ENCODE data around the gene FIGN.

The FIGN gene

DNA sequence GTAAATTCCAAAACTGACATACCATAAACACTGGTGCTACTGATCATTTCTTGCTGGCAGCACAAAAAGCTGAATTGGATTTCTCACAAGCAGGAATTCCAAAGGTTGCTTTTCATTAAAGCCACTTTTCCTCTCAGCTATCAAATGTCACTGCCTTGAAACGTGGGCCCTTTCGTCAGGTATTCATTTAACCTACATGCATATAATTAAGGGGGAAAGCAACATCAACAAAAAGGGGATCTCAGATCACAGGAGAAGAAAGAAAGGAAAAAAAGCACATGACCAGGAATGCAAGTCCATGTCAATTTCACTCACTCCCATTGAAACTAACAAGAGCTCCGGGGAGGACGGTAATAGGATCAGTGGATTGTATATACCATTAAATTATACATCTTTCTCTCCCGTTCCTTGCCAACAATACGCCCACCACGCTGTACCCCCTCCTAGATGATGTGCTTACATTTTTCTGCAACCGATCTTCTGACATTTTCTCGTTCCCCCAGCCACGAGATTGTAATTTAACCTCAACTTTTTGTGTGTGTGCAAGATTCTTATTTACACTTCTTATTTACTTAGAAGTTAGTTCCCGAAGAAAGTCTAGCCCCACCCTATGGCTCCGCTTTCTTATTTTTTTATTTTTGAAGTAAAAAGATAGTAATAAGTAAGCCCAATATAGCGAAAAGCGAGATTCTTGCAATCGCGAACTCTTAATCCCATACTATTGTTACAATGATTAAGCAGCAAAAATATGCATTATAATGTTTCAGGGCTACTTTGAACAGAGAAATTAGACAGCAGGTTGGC is 725 bp downstream of the FIGN start:
- no peak for DNase-seq

DNA sequence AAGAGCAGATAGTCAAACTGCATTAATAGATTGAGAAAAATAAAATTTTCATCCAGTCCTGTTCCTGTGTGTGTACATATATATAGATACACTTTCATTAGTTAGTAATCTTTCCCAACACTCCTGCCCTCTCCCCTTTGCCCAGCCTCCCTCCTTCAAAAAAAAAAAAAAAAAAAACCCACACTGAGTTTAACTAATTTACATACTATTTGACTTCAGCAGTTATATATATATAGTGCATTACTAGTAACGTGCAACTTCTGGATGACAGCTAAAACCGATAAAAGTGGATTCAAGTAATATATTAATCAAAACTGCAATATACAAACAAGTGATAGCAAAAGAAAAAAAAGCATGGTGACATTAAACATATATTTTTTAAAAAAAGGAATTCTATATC is 1.4 kb downstream of the FIGN start:
- DNase-seq = no peak

DNA sequence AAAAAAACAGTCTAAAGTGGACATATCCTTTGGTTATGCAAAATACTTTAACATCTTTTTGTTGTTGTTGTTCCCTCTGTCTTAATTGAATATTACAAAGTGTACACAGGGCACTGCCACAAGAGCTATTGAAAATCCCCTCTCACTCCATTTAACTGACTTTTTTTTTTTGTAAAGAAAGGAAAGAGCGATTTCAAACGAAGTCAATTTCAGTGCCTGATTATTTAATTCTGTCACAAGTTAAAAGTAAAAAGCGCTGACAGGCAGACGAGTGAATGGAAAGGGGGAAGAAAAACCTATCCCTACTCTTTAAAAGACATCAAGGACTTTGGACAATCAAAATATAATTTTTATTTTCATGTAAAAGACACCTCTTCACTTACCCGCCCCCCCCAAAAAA is 1.9 kb downstream of the FIGN start:
- DNase-seq = no peak

DNA sequence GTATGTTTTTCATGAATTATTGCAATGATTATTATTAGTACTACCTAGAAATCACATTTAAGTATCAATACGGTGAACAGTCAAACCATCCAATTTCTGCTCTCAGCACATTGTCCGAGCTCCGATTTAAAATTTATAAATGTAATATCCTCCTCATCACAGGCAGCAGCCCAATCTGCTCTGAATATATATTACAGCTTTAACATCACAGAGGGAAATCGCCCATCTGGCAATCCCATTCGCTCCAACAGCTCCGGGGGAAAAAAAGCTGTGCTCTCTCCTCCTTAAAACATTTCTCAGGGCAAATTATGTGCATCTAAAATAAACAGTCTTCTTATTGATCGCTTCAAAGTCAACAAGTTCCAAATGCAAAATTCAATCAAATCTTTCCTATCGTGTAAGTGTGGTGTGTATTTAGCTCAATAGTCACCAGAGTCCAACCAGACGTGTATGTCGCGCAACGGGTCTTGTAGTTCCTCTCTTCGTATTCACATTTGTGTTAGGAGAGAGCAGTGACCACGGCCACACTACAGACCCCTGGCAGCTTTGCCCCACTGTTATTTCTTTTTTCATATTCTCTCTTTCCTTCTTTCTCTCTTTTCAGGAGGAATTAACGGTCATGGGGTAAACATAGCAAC is 2.4 kb downstream of the FIGN start:
- DNase-seq = no peak

DNA sequence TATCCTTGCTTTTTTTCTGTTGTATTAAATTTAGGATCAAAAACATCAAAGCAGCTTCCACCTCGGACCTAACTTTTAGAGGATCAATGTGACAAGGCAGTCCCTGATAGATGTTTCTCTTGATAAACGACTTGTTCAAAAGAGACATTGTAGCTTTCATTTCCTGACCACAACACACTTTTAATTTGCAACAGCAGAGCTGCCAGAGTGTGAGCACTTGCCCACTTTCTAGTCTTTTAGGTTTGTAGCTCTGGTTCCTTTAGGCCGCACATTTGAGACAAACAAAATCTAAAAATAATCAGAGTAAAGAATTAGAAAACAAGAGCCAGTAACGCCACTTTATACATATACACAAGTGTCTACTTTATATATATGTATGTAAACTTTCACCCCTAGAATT is 3.1 kb downstream of the FIGN start:
- no peak for DNase-seq

DNA sequence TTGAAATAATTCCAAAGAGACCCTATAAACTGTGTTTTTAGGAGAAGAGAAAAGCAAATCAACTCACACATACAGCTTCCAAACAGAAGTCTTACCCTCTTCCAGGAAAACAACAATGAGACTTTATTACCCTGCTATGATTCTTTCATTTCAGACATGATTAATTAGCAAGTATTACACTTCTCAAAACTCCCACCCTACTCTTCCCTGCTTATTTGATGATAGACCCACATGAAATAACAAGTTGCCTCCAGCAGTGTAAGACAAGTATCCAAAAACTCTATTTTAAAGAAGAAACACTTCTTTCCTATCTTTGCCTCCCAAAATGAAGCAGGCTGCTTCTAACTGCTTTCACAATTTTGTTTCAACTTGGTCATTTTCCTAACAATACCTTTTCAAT is 4.1 kb downstream of the FIGN start:
- no peak for DNase-seq

DNA sequence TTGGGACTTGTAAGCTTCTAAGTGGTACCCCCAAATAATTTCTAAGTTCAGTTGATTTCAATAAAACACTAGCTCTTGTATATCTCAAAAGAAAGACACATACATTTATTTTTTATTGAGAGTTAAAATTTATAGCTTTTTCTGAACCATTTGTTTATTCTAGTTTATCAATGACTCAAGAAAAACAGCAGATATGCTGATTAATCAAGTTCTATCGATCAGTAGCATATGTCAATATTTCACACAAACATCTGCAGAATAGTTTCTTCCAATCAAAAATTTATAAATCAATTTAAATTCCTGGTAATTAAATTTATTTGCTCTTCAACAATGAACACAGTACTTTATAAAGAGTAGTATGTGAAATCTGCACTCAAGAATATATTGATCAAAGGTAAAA is 5.3 kb downstream of the FIGN start:
- DNase-seq = no peak

DNA sequence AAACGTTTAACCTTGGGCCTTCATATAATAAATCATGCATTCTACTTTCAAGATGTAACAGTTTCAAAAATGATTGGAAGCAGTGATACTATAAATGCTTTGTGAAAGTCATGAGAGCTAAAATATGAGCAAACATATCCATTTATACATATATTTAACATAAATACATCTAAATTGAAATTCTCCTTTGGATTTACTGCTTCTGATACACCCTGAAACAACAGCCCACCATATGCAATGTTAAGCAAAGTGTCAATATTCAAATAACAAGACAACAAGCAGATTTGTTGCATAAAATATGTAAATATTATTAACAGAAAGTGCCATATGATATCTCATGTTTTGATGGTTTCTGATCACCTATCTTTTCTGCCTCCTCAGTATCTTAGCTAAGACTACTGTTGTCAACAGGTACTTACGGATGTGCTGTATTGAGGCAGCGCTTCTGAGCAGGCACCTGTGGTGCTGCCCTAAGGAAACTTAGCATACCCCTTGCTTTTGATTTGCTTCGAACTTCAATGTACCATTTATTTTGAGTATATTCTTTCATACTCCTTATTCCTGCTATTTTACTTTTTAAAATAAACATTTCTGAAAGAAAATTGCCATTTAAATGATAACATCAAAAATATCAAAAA is 6.1 kb downstream of the FIGN start:
- DNase-seq = no peak

DNA sequence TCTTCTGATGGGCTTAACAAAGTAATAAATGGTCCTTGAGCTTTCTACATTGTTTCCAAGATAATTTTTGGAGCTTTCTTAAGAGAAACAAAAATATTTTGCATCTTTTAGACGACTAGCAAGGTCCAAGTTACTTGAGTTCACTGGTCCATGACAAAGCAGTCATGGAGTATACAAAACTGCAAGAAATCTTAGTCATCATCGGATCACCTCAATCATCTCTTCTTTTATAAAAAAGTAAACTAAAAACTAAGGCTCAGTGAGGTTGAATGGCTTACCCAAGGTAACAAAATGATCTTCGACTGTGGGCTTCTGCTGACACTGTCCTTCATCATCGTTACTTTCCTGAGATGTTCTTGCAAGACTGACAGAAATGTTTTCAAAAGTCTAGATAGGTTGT is 11.9 kb downstream of the FIGN start:
- no peak for DNase-seq

DNA sequence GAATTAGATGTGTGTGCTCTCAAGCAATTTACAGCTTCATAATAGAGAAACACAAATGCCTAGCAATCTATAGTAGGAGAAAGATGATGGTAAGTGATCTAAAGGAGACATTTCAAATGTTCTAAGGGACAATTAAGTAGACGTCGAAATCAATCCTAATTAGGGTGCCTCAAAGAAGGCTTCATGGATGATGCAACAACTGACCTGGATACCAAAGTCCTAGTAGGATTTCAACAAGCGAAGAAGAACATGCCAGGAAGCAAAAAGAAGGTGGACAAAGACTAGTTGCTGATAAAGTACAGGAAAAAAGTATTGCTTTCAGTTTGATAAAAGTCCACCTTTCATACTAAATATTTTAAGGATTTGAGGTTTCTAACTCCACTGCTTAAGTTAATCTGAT is 12.5 kb downstream of the FIGN start:
- no peak for DNase-seq

DNA sequence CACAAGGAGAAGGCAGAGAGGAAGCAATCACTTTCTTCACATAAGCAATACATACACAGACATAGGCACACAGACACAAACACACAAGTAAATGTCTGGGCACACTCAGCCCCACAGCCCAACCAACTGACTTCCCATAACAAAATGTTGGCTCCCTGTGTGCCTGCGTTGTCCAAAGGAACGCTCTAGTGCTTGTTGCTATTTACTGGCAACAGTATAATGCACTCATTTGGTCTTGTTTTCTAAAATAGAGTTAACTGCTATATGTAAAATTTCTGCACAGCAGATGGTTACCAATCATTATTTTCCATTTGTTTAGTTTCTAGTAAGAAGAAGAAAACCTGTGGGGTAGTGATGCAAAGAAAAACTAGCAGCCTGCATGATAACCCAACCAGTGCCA is 16.5 kb downstream of the FIGN start:
- DNase-seq = no peak

DNA sequence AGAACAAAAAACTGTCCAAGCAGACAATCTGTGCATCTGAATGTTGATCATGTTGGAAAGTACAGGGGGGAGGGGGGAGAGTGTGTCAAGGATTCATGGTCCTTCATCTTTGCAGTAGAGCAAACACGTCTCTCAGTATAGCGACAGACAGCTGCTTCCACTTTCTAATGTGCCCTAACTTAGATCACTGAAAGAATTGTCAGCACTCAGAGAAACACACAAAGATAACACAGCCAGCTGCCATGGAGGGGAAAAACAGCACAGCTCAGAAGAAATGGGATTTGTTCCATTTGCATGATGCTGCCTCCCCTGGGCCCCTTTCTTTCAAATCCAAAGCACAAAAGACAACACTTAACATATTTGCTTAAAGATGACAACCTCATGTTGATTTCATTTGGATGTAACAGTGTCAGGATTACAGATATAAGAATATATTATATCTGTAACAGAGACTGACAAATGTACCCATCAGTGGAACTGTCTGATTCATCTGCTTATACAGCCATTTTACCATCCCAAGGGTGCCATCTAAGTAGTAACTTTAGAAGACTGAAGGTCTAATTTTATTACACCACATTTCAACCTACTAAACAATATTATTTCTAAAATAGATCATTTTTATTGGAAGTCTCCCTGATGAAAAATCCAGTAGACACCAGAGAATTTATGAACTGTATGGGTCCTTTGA is 17.7 kb downstream of the FIGN start:
- no peak for DNase-seq

DNA sequence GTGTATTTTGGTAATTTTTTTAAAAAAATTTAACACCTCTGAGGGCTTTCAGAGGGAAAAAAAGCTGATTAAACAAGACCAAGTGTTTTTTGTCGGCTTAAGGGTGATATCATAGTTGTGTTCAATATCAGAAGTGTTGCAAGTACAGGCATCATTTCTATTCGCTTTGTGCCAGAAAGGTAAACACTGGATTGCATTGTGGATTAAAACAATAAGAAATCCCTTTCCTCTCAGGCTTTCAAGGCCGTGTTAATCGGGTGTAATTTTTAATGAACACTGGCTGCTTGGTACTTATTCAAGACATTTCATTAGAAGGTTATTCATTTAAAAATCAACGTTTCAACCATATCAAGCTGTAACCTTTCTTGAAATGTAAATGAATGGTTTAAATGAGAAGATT is 18.3 kb downstream of the FIGN start:
- no peak for DNase-seq

DNA sequence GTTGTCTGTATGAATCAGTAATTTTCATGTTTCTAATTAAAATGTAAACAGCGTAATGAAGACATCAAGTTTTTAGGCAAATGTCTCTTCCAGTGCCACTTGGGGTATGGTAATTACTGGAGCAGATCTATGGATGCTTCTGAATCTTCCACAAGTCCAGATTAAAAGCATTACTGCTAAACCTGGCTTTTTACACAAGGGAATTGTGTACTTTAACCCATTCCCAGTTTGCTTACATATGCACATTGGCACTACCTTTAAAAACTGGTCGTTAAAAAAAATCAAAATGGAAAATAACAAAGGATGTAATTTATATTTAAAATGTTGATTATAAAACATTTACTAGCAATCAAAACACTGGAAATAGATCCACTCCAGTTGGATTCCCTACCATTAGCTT is 19.7 kb downstream of the FIGN start:
- DNase-seq = no peak

DNA sequence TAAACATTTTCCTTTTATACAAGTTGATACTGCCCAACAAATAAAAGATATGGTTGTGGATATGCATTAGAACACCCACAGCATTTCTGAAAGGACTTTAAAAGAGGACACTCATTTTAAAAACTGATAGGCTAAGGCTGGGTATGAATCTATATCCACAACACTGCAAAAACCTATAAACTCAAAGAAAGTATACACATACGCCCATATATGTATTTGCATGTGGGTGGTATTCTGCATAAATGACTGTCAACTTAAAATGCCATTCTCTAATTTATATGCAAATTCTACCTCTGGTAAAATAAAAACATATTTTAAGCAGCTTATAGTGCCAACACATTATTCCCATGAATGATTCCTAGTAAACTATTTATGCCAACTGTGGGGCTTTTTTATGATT is 20.1 kb downstream of the FIGN start:
- no peak for DNase-seq

DNA sequence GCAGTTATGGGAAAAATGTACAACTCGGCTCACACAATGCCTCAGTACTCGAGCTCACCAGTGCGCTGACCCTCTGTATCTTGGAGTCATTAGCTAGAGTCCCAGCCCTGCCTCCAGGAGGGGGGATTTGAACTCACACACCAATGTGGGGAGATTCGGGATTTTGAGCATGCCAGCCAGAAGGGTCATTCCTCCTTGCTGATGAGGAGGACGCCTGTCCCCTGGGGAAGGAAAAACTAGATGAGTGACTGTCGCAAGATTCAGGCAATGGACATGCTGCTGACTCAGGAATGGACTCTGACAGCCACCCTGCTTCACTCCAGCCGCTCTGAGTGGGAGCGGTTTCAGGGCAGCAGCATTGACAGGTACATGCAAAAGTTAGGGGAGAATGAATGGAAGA is 20.6 kb downstream of the FIGN start:
- no peak for DNase-seq

DNA sequence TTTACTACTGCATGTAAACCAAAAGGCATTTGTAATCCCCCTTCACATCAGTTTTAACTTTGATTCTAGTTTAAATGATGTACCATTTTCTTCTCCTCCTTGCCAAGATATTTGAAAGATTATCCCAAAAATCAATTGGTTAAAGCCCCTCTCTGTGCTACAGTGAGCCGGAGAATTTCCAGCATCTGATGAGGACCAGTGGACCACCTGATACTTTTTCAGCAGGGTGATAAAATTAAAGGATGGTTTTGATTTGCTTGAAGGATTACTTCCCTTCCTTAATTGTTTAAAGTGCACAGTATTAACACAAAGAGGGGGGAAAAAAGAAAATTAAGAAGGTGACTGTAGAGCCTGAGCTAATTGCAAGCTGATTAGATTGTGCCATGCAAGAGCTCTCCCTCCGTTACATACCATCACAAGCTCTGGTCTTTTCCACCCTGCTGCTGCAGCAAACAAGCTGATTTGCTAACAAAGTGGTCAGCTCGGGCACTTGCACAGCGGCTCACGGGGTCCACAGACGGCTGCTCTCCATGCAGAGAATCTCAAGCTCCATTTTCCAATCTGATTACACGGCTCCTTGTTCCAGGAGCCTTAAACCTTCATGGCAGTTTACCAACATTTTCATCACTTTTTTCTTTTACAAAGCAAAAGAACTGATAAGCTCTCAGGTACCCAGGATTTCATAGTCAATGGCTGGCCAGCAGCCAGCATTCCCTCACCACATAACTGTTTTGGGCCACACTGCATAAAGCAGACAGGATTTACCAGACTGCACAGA is 22.1 kb downstream of the FIGN start:
- DNase-seq = no peak

DNA sequence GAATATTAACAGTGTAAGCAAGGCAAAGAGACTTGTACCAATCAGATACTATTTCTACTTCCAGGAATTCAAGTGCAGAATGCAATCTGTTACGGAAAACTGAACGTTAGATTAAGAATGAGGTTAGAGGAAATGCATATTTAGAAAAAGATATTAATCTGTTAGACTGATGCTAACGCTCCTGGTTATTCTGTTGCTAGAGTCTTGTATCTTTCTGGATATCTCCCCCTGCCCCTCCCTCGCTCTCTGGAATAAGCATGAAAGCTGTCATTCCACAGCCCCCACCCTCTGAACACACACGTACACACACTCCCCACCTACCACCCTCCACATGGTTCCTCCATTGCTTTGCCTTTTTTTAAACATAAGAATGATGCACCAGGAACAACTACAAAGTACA is 24.1 kb downstream of the FIGN start:
- DNase-seq = no peak

DNA sequence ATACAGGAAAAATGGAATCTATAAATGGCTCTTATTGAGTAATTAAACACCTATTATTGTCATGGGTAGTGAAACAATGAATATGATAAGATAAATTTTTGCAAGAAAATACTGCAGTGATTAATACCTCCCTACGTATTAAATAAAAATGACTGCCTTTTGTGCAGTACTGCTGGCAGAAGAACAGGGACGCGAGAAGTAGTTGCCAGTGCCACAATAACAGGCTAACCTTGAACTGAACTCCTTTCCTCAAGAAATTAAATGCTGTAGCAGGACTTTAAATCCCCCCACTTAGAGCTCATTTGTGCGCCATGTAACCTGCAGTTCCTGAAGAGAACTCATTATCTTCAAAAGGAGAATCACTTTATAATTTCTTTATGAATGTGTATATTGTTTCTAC is 24.6 kb downstream of the FIGN start:
- no peak for DNase-seq

DNA sequence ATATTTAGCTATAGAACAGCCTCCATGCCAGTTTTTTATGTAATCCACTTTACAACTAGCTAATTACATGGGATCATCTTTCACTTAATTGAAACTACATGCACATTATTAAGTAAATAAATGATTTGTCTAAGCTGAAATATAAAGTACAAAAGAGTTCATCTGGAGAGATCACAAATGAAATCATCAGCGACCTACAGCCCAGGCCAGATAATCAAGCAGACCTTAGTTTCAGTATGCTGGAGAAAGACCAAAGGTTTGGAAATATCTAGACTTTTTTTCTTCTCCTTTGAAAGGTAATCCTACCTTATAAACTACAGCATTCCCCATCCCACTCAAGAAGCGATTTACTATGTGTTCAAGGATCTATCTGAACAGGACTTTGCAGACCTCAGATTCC is 26.5 kb downstream of the FIGN start:
- DNase-seq = no peak

DNA sequence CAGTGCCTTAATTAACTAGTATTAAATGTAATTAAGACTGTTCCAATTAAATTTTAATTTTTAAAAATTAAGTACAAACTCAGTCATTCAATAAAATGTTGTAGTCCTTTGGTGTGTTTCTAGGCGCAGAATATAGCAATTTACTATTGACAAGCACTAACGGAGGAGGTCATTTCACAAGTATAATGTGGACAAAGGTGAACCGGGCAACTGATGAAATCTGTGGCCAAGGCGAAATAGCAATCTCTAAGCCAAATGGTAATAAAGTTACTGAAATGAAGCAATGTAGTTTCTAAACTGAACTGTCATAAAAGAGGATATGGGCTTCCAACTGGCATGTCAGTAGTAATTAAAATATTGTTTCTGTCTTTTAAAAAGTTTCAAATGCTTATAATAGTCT is 27.5 kb downstream of the FIGN start:
- DNase-seq = no peak

DNA sequence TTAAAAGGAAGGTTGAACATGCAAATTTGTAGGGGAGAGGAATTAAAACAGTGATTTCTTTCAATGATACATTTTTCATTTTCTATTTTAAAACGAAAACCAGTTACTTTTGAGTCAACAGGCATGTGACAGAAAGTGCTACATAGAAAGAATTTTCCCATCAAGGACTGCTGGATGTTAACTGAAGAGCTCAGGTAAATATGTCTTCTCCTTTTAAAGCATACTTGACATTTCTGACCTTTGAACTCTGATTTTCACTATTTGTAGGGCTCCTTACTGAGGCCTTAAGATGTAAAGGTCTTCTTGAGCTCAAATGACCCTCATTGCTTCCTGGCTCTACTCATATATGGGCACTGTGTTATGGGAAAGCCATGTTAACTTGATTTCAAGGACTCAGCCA is 32.4 kb downstream of the FIGN start:
- no peak for DNase-seq
